Kidney capillary endothelial cell (primary cell): ENCODE data around the gene ASIP.
"Not testable (repeated sequence)": the region's sequence is repeated elsewhere in the genome, so short reads cannot be mapped to it uniquely, and the experiment has no call there.

ENCODE experiments used
- DNase-seq: peaks from one replicate; pipeline ENCODE4 v3.0.0-alpha.2; 2018; ENCODE audit warnings: low spot score

ASIP gene

GRCh38 chr20:34242879-34243278 is 1.7 kb downstream of the ASIP start:
- no peak for DNase-seq

- no peak for DNase-seq
These were observed 2.2 kb downstream of the ASIP start for GRCh38 chr20:34243377-34243776.

- DNase-seq: no peak
These were observed 5.0 kb downstream of the ASIP start for GRCh38 chr20:34246126-34246626.

- no peak for DNase-seq
These were observed 8.1 kb downstream of the ASIP start for GRCh38 chr20:34249291-34249690.

GRCh38 chr20:34250005-34250404 is 8.8 kb downstream of the ASIP start:
- DNase-seq: no peak

GRCh38 chr20:34251619-34252018 is 10.4 kb downstream of the ASIP start:
- DNase-seq: no peak

- not testable (repeated sequence) for DNase-seq
These were observed 11.3 kb downstream of the ASIP start for GRCh38 chr20:34252431-34253086.

GRCh38 chr20:34254979-34255378 is 13.8 kb downstream of the ASIP start:
- DNase-seq: no peak

- no peak for DNase-seq
These were observed 15.5 kb downstream of the ASIP start for GRCh38 chr20:34256629-34257124.

GRCh38 chr20:34260208-34260942 is 19.2 kb downstream of the ASIP start:
- DNase-seq: no peak

- no peak for DNase-seq
These were observed 21.5 kb downstream of the ASIP start for GRCh38 chr20:34262488-34263288.

- not testable (repeated sequence) for DNase-seq
These were observed 22.2 kb downstream of the ASIP start for GRCh38 chr20:34263468-34263867.

- DNase-seq: no peak
These were observed 22.9 kb downstream of the ASIP start for GRCh38 chr20:34264141-34264540.

GRCh38 chr20:34268145-34268544 is 26.9 kb downstream of the ASIP start:
- no peak for DNase-seq

- no peak for DNase-seq
These were observed 27.8 kb downstream of the ASIP start for GRCh38 chr20:34268851-34269636.

- no peak for DNase-seq
These were observed 28.9 kb downstream of the ASIP start for GRCh38 chr20:34269996-34270627.

- no peak for DNase-seq
These were observed 30.7 kb downstream of the ASIP start for GRCh38 chr20:34271956-34272355.

GRCh38 chr20:34274694-34275093 is 33.5 kb downstream of the ASIP start:
- no peak for DNase-seq

GRCh38 chr20:34281177-34281576 is 40.0 kb downstream of the ASIP start:
- DNase-seq: no peak

GRCh38 chr20:34282041-34282440 is 40.8 kb downstream of the ASIP start:
- no peak for DNase-seq

GRCh38 chr20:34283844-34284243 is 42.6 kb downstream of the ASIP start:
- no peak for DNase-seq
